ENCODE measurements around the gene CELF2.

Gene CELF2

GRCh38 chr10:11004144-11005077 is 13.3 kb upstream of the CELF2 start:
- TF ChIP-seq MAX (IDR thresholded peaks at IDR 0.05; ENCODE audit: low read depth, low read length), result no peak
- H3K4me3 ChIP-seq (ENCODE audit: low read depth, low read length), result no peak overlapping the region
- DNase-seq (ENCODE audit: low read depth), result no peak

- no peak for DNase-seq (ENCODE audit: low read depth)
- no peak for TF ChIP-seq CTCF (IDR thresholded peaks at IDR 0.05; ENCODE audit: low read depth, low read length)
- TF ChIP-seq MYC (IDR thresholded peaks at IDR 0.05; ENCODE audit: low read depth, low read length), result no peak
- H3K4me3 ChIP-seq (ENCODE audit: low read depth, low read length), result no peak overlapping the region
These were observed 11.8 kb upstream of the CELF2 start for GRCh38 chr10:11005725-11006427.

- TF ChIP-seq POLR2A (IDR thresholded peaks at IDR 0.05; ENCODE audit: extremely low read depth, insufficient read length) (no peak), MAX (IDR thresholded peaks at IDR 0.05; ENCODE audit: low read depth, low read length) (no peak), CTCF (IDR thresholded peaks at IDR 0.05; ENCODE audit: low read depth, low read length) (no peak), MYC (IDR thresholded peaks at IDR 0.05; ENCODE audit: low read depth, low read length) (no peak)
- no peak overlapping the region for H3K4me3 ChIP-seq (ENCODE audit: low read depth, low read length)
- DNase-seq (ENCODE audit: low read depth), result no peak
These were observed 11.2 kb upstream of the CELF2 start for GRCh38 chr10:11006428-11006825.

GRCh38 chr10:11007476-11008020 is 10.1 kb upstream of the CELF2 start:
- TF ChIP-seq MYC (IDR thresholded peaks at IDR 0.05; ENCODE audit: low read depth, low read length) (no peak), CTCF (IDR thresholded peaks at IDR 0.05; ENCODE audit: low read depth, low read length) (no peak), POLR2A (IDR thresholded peaks at IDR 0.05; ENCODE audit: extremely low read depth, insufficient read length) (no peak), MAX (IDR thresholded peaks at IDR 0.05; ENCODE audit: low read depth, low read length) (no peak)
- DNase-seq (ENCODE audit: low read depth), result no peak
- no peak overlapping the region for H3K4me3 ChIP-seq (ENCODE audit: low read depth, low read length)

GRCh38 chr10:11009471-11010308 is 8.0 kb upstream of the CELF2 start:
- H3K4me3 ChIP-seq (ENCODE audit: low read depth, low read length), result no peak overlapping the region
- DNase-seq (ENCODE audit: low read depth), result no peak
- TF ChIP-seq POLR2A (IDR thresholded peaks at IDR 0.05; ENCODE audit: extremely low read depth, insufficient read length) (no peak), MYC (IDR thresholded peaks at IDR 0.05; ENCODE audit: low read depth, low read length) (no peak), CTCF (IDR thresholded peaks at IDR 0.05; ENCODE audit: low read depth, low read length) (no peak), MAX (IDR thresholded peaks at IDR 0.05; ENCODE audit: low read depth, low read length) (no peak)

All from NB4 (cell line).